Measurements from ENCODE around the gene MGAT4C.

GRCh38 chr12:86139671-86140070, 116.5 kb downstream of the MGAT4C start:
- TF ChIP-seq, protein P1, sequence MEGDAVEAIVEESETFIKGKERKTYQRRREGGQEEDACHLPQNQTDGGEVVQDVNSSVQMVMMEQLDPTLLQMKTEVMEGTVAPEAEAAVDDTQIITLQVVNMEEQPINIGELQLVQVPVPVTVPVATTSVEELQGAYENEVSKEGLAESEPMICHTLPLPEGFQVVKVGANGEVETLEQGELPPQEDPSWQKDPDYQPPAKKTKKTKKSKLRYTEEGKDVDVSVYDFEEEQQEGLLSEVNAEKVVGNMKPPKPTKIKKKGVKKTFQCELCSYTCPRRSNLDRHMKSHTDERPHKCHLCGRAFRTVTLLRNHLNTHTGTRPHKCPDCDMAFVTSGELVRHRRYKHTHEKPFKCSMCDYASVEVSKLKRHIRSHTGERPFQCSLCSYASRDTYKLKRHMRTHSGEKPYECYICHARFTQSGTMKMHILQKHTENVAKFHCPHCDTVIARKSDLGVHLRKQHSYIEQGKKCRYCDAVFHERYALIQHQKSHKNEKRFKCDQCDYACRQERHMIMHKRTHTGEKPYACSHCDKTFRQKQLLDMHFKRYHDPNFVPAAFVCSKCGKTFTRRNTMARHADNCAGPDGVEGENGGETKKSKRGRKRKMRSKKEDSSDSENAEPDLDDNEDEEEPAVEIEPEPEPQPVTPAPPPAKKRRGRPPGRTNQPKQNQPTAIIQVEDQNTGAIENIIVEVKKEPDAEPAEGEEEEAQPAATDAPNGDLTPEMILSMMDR (IDR thresholded peaks at IDR 0.05): no peak
- no peak for TF ChIP-seq POLR2A (IDR thresholded peaks at IDR 0.05)
